A549 treated with GW870086 at 1 μM for 4 hours (cell line): ENCODE results near the gene OR51A7. TPM values are rescaled to one million over a fixed set of nuclear protein-coding genes. Genes with fewer than 3 reads are reported as not detected.

Experiments
- total RNA-seq: library from RNA; stranded (reverse); fragments of 200-300 nt; extraction: Qiagen RNA extraction; gene quantifications from 5 replicates; pipeline ENCODE4 v1.2.3, GENCODE V29; 2022; ENCODE audit warnings: low read depth

Gene OR51A7
- total RNA-seq = not detected in 5 replicates

DNA sequence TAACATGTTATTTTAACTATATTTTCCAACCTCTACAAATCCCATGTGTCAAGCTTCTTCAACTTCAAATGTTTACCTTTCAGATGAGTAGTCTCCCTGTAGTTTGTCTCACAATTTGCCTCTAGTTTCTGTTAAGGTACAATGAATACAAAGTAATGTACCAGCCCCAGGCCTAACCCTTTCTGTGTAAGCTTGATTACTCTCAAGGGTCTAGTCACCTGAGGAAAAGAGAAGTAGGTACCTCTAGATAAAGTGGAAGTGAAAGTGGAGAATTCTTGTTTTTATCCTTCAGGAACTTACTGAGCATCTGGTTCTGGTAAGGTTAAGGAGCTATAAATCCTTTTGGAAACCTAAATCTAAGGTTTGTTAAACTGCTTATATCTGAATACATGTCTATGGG is at the start of gene OR51A7:
Gene OR51A7, plus strand, starts transcription at position 300 of the 400 bp plus-strand sequence. CDS start 3,587 bp downstream, outside the sequence.

DNA sequence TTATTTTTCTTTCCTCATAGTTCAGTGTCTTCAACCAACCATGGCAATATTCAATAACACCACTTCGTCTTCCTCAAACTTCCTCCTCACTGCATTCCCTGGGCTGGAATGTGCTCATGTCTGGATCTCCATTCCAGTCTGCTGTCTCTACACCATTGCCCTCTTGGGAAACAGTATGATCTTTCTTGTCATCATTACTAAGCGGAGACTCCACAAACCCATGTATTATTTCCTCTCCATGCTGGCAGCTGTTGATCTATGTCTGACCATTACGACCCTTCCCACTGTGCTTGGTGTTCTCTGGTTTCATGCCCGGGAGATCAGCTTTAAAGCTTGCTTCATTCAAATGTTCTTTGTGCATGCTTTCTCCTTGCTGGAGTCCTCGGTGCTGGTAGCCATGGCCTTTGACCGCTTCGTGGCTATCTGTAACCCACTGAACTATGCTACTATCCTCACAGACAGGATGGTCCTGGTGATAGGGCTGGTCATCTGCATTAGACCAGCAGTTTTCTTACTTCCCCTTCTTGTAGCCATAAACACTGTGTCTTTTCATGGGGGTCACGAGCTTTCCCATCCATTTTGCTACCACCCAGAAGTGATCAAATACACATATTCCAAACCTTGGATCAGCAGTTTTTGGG is 21.6 kb upstream of the OR51A7 start, which contains the start of gene OR51T1:
Gene OR51T1, plus strand, starts transcription at position 41 of the 641 bp plus-strand sequence. Its CDS starts 0 bp downstream, at position 41.

GRCh38 chr11:4919250-4919649 is 15.7 kb downstream of the OR51A7 start, which contains the start of gene OR51G2:
TSS of gene OR51G2 (minus strand) at chr11:4919350. CDS start at chr11:4915663, 3,687 bp downstream.

DNA sequence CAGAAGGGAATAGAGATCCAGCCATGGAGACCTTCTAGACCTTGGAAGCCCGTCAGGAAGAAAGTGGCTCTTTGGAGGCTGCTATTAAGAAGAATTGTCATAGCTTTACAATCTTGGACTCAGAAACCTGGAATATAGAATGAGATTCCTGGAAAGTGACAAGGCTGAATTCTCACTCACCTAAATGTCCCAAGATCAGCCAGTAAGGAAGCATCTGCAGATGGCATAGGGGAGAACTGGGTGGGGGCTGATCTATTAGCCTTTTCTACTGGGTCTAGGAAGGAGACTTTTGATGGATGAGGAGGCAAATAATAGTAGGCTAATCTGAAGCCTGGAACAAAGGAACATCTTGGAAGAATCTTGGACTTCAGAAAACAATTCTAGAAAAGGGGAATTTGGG is 20.7 kb downstream of the OR51A7 start, which contains the start of gene OR51G1:
Gene OR51G1, minus strand, starts transcription at position 101 of the 400 bp plus-strand sequence. Its CDS starts 0 bp downstream, at position 101.

DNA sequence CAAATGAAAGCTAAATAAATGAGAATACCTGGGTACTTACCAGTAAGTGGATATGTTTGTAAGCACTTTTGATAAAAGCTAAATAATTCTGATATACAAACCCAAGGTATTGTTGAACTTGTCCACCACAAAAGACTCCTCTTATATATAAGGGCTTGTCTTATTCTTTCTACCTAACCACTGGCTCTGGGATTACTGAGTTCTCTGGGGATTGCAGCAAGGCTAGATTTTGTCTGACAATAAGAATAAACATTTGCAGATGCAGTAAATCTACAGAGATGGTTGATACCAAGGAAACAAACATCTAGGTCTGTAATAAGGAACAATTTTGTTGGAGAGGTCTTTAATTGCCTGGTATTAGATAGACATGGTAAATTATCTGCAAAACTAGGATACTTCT is 43.9 kb downstream of the OR51A7 start, which contains the start of gene OR51A4:
Gene OR51A4, minus strand, starts transcription at position 101 of the 400 bp plus-strand sequence. CDS start 505 bp downstream, outside the sequence.

GRCh38 chr11:4955613-4956012 is 52.0 kb downstream of the OR51A7 start, which contains the start of gene OR51A2:
TSS of gene OR51A2 (minus strand) at chr11:4955713. CDS start at chr11:4955713, 0 bp downstream.

Other genes starting within 250 kb of the OR51A7 start
- not detected in 5 replicates for gene OR51E2, start 205.9 kb upstream of the OR51A7 start, total RNA-seq
- gene MMP26, start 199.0 kb upstream of the OR51A7 start, total RNA-seq = not detected in 5 replicates
- gene OR51F1, start 133.8 kb upstream of the OR51A7 start, total RNA-seq = not detected in 5 replicates
- gene OR52R1, start 99.4 kb upstream of the OR51A7 start, total RNA-seq = not detected in 5 replicates
- gene OR51F2, start 82.5 kb upstream of the OR51A7 start, total RNA-seq = not detected in 5 replicates
- gene OR51S1, start 54.6 kb upstream of the OR51A7 start, total RNA-seq = not detected in 5 replicates
- not detected in 5 replicates for gene OR51T1, start 21.9 kb upstream of the OR51A7 start, total RNA-seq
- not detected in 5 replicates for gene OR51G2, start 15.6 kb downstream of the OR51A7 start, total RNA-seq
- not detected in 5 replicates for gene OR51G1, start 20.6 kb downstream of the OR51A7 start, total RNA-seq
- not detected in 5 replicates for gene OR51A4, start 43.8 kb downstream of the OR51A7 start, total RNA-seq
- gene OR51A2, start 51.9 kb downstream of the OR51A7 start, total RNA-seq = not detected in 5 replicates
- not detected in 5 replicates for gene OR51L1, start 91.1 kb downstream of the OR51A7 start, total RNA-seq
- not detected in 5 replicates for gene OR52J3, start 142.7 kb downstream of the OR51A7 start, total RNA-seq
- gene OR52E2, start 155.8 kb downstream of the OR51A7 start, total RNA-seq = not detected in 5 replicates
- gene OR52E1, start 165.8 kb downstream of the OR51A7 start, total RNA-seq = not detected in 5 replicates
- gene OR52A5, start 234.6 kb downstream of the OR51A7 start, total RNA-seq = not detected in 5 replicates